ENCODE data around the gene PRRX2. TPM values are rescaled to one million over a fixed set of nuclear protein-coding genes. Genes with fewer than 3 reads are reported as not detected.
A peak's percentile ranks its signal among the peaks of the same experiment; 100 is the strongest.
"Not testable (repeated sequence)": the region's sequence is repeated elsewhere in the genome, so short reads cannot be mapped to it uniquely, and the experiment has no call there.

PRRX2 gene
- total RNA-seq, 4 donors from 2014 or later, result 3.6 to 7.3 (median 4.0) TPM

DNA sequence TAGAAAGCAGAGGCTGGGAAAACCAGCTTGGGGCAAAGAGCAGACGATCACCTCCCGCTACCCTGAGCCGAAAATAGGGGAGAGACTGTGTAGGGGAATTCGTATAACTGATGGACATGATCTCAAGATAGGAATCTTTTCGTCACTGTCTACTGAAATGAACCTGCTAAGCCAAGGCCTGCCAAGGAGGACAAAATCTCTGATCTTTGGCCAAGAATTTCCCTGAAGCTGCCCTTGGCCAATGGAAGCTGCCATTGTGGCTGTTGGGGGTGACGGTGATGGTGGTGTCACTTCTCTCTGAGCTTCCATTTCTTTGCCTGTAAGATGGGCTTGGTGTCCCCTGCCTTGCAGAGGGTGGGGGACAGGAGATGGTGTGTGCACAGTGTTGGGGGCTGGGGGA lies 90.7 kb downstream of the PRRX2 start:
- TF ChIP-seq, protein P1, sequence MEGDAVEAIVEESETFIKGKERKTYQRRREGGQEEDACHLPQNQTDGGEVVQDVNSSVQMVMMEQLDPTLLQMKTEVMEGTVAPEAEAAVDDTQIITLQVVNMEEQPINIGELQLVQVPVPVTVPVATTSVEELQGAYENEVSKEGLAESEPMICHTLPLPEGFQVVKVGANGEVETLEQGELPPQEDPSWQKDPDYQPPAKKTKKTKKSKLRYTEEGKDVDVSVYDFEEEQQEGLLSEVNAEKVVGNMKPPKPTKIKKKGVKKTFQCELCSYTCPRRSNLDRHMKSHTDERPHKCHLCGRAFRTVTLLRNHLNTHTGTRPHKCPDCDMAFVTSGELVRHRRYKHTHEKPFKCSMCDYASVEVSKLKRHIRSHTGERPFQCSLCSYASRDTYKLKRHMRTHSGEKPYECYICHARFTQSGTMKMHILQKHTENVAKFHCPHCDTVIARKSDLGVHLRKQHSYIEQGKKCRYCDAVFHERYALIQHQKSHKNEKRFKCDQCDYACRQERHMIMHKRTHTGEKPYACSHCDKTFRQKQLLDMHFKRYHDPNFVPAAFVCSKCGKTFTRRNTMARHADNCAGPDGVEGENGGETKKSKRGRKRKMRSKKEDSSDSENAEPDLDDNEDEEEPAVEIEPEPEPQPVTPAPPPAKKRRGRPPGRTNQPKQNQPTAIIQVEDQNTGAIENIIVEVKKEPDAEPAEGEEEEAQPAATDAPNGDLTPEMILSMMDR (IDR thresholded peaks at IDR 0.05), result no peak
- ATAC-seq (ENCODE audit: low FRiP score) (no peak), DNase-seq (ENCODE audit: low spot score) (no peak)

GRCh38 chr9:129757045-129757444 lies 91.6 kb downstream of the PRRX2 start:
- ATAC-seq (ENCODE audit: low FRiP score) (no peak), DNase-seq (ENCODE audit: low spot score) (no peak)
- TF ChIP-seq, protein P1 (IDR thresholded peaks at IDR 0.05), result no peak

GRCh38 chr9:129759319-129759718 lies 93.9 kb downstream of the PRRX2 start:
- DNase-seq (ENCODE audit: low spot score), result no peak
- TF ChIP-seq, protein P1 (IDR thresholded peaks at IDR 0.05), result no peak
- ATAC-seq (ENCODE audit: low FRiP score), result no peak

- no peak for ATAC-seq (ENCODE audit: low FRiP score)
These were observed 94.5 kb downstream of the PRRX2 start for GRCh38 chr9:129759804-129760502.

DNA sequence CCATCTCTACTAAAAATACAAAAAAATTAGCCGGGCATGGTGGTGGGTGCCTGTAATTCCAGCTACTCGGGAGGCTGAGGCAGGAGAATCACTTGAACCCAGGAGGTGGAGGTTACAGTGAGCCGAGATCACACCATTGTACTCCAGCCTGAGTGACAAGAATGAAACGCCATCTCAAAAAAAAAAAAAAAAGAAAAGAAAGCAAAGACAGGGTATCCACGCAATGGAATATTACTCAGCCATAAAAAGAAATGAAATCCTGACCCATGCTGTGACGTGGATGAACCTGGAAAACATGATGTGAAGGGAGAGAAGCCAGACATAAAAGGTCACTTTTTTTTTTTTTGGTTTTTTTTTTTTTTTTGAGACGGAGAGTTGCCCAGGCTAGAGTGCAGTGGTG lies 95.3 kb downstream of the PRRX2 start:
- not testable (repeated sequence) for DNase-seq (ENCODE audit: low spot score); ATAC-seq (ENCODE audit: low FRiP score)

More at GRCh38 chr9:129759804-129760502, 94.5 kb downstream of the PRRX2 start:
- DNase-seq (ENCODE audit: low spot score), result no peak
- TF ChIP-seq, protein P1 (IDR thresholded peaks at IDR 0.05), result no peak

GRCh38 chr9:129761293-129761900 lies 96.0 kb downstream of the PRRX2 start:
- TF ChIP-seq, protein P1 (IDR thresholded peaks at IDR 0.05), result no peak
- DNase-seq (ENCODE audit: low spot score) (no peak), ATAC-seq (ENCODE audit: low FRiP score) (peak; percentile 7)

- TF ChIP-seq, protein P1 (IDR thresholded peaks at IDR 0.05), result no peak
- ATAC-seq (ENCODE audit: low FRiP score) (peak; percentile 46), DNase-seq (ENCODE audit: low spot score) (no peak)
These were observed 96.5 kb downstream of the PRRX2 start for GRCh38 chr9:129761901-129762369.

- DNase-seq (ENCODE audit: low spot score), result not testable (repeated sequence)
- ATAC-seq (ENCODE audit: low FRiP score), result peak; percentile 52
These were observed 97.0 kb downstream of the PRRX2 start for GRCh38 chr9:129762370-129762984.
